Heart right ventricle (tissue), 16 donors: ENCODE measurements around the gene MIGA1. TPM values are rescaled to one million over a fixed set of nuclear protein-coding genes. Genes with fewer than 3 reads are reported as not detected.

Source experiments
- ATAC-seq, 8 donors: fragments of 200-7000 bp; cut with Tn5 transposase; one replicate each; pipeline ENCODE4 v1.9.1; 2020; ENCODE audit warnings: mild to moderate bottlenecking in 8 of 8, moderate library complexity in 8 of 8, moderate number of reproducible peaks in 1 of 8
- DNase-seq, 2 donors: peaks; one replicate each; pipeline ENCODE4 v3.0.0-alpha.2; 2020
- H3K27ac ChIP-seq, 10 donors: fragments of 200-600 bp; sonication (generic) in 2 of 10; one replicate each; pipeline versions ENCODE4 v1.5.0 to v1.8.0; 2020 to 2022; ENCODE audit warnings: mild to moderate bottlenecking in 3 of 10
- H3K27me3 ChIP-seq, 7 donors: fragments of 200-600 bp; one replicate each; pipeline ENCODE4 v1.8.0; 2021 to 2022; ENCODE audit warnings: mild to moderate bottlenecking in 2 of 7
- H3K36me3 ChIP-seq, 9 donors: fragments of 200-600 bp; sonication (generic) in 1 of 9; one replicate each; pipeline versions ENCODE4 v1.5.0 to v1.8.0; 2020 to 2022; ENCODE audit warnings: mild to moderate bottlenecking in 2 of 9
- H3K4me1 ChIP-seq, 9 donors: fragments of 200-600 bp; sonication (generic) in 1 of 9; one replicate each; pipeline versions ENCODE4 v1.5.0 to v1.8.0; 2020 to 2022; ENCODE audit warnings: mild to moderate bottlenecking in 4 of 9
- H3K4me3 ChIP-seq, 10 donors: fragments of 200-600 bp; sonication (generic) in 2 of 10; one replicate each; pipeline versions ENCODE4 v1.5.0 to v1.8.0; 2020 to 2022; ENCODE audit warnings: mild to moderate bottlenecking in 7 of 10, moderate library complexity in 2 of 10
- H3K9me3 ChIP-seq, 11 donors: fragments of 200-600 bp in 10 of 11; sonication (generic) in 2 of 11; one replicate each; pipeline versions ENCODE4 v1.5.0 to v1.8.0; 2013 to 2022; ENCODE audit warnings: mild to moderate bottlenecking in 2 of 11, control low read depth in 1 of 11, moderate library complexity in 1 of 11
- WGBS, 2 donors: extraction: QIAGEN DNeasy Blood & Tissue Kit; methylation state at CpG; one replicate each; pipeline ENCODE4 v1.1.7; 2013; ENCODE audit warnings: inconsistent platforms in 1 of 2; 5-methylcytosine and 5-hydroxymethylcytosine counted together
- intact Hi-C, 10 donors: fragments of 100-400 bp; cut with DNase I; formaldehyde crosslinking; loops; one replicate each; pipeline versions ENCODE4 v1.11.1 to v1.14.2; 2022
- polyA plus RNA-seq, 2 donors: library from polyadenylated mRNA; stranded (reverse); fragments of 200-250 nt; gene quantifications; one replicate each; pipeline ENCODE4 v1.2.3, GENCODE V29; 2013
- total RNA-seq, 10 donors: library from RNA; stranded (reverse); fragmentation: NEBNext Ultra II Directional in 3 of 10; extraction: Animal tissue kit (Norgen Biotek cat#: 25700) in 3 of 10; gene quantifications; one replicate each; pipeline versions ENCODE4 v1.2.1 to v1.2.4, GENCODE V29; 2021 to 2023
- TF ChIP-seq, protein P1 (sequence below), 9 donors: fragments of 200-600 bp; sonication (generic) in 2 of 9; IDR thresholded peaks; one replicate each; pipeline versions ENCODE4 v1.5.0 to v1.8.0; 2021 to 2022; ENCODE audit warnings: antibody characterized with exemption in 9 of 9, mild to moderate bottlenecking in 5 of 9, moderate library complexity in 1 of 9
- donor health status: Arrhythmogenic right ventricular cardiomyopathy.
- donor health status: ischemic (EF 13 %, LVEDD 7.1; RV severe dilation, severe dysfunction).
- donor health status: healthy with polysubstance abuse.
- donor health status: DM: no; HTN: yes; CAD: no.
- donor health status: DM: no; HTN: no; CAD: no.
- donor health status: ischemic (EF 25% LVEDD 6.9; RV normal size, moderate dysfunction).
- donor health status: ischemic (EF 25% LVEDD 5.7; RV mildly dilated, moderate dysfunction).
- donor health status: healthy.
- donor health status: DM: yes; HTN: yes; CAD: no.
- donor health status: Ischemic cardiomyopathy.
- donor health status: ischemic (EF 35%, LVEDD 5.7; RV mildly dilated, moderate dysfunction).
- donor health status: nonischemic (EF 11% LVEDD 7.7; RV severe dilation, severe dysfunction).
- donor health status: DM: yes; HTN: yes; CAD: no.
- donor health status: PGD.
- donor health status: ischemic (EF 29% LVEDD 5.4; RV normal size, mild dysfunction).
- donor health status: nonischemic (EF 23%, LVEDD 6.1; RV moderate dilation, normal function).

The MIGA1 gene
- total and polyA plus RNA-seq, 12 donors, result 2.4 to 14.8 (median 11.5) TPM

DNA sequence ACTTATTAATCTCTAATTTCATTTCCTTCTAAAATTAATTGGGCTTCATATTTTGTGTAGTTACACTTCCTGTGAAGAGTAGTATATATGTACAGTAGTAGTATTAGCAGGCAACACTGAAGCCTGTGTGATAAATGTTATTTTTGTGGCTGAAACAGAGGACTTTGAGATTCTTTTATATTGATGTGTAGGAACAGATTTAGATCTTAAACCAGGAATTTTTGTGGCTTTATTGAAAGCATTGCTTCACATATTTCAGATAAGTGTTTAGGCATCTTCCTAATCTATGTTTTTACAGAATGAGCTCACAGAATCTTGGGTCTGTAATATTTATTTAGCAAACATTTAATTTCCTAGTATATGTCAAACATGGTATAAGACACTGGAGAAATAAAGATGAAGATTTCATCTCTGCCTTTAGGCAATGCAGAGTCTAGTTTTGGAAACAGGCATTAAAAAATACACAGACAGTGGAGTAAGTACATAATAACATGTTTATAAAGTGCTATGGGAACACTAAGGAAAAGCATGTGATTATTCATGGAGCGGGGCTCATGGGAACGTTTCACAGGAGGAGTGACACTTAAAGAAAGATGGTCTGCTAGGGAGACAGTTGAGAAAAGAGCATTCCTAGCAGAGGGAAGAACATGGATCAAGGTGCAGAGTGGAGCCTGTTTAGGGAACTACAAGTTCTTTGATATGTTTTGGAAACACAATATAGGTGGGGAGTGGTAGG lies 52.7 kb downstream of the MIGA1 start:
- ATAC-seq, result peak; percentile 24 to 76 (median 43)
- no peak for DNase-seq
- Histone ChIP-seq H3K27ac (peak overlapping the region; percentile 73 to 97 (median 88)), H3K27me3 (no peaks in the 10 kb centered on the region), H3K36me3 (peaks cover 0 to 16% (median 0%) of the 10 kb centered on the region in 9 donors), H3K4me1 (peaks cover 3 to 69% (median 52%) of the 10 kb centered on the region in 9 donors), H3K4me3 (peak overlapping the region in 1 of 10 donors; percentile 1), H3K9me3 (no peaks in the 10 kb centered on the region)
- intact Hi-C loops, result loop anchor here in 7 of 10 donors (2.0 to 10.0 kb wide), 4 partner anchors 53 to 70 kb away; partner anchors contain the start of gene NEXN (in 7 of the 7)
- 16 to 32% methylated on average over 2 of the region's 2 CpGs for WGBS, 2 donors
- TF ChIP-seq, protein P1, sequence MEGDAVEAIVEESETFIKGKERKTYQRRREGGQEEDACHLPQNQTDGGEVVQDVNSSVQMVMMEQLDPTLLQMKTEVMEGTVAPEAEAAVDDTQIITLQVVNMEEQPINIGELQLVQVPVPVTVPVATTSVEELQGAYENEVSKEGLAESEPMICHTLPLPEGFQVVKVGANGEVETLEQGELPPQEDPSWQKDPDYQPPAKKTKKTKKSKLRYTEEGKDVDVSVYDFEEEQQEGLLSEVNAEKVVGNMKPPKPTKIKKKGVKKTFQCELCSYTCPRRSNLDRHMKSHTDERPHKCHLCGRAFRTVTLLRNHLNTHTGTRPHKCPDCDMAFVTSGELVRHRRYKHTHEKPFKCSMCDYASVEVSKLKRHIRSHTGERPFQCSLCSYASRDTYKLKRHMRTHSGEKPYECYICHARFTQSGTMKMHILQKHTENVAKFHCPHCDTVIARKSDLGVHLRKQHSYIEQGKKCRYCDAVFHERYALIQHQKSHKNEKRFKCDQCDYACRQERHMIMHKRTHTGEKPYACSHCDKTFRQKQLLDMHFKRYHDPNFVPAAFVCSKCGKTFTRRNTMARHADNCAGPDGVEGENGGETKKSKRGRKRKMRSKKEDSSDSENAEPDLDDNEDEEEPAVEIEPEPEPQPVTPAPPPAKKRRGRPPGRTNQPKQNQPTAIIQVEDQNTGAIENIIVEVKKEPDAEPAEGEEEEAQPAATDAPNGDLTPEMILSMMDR (IDR thresholded peaks at IDR 0.05), result no peak

DNA sequence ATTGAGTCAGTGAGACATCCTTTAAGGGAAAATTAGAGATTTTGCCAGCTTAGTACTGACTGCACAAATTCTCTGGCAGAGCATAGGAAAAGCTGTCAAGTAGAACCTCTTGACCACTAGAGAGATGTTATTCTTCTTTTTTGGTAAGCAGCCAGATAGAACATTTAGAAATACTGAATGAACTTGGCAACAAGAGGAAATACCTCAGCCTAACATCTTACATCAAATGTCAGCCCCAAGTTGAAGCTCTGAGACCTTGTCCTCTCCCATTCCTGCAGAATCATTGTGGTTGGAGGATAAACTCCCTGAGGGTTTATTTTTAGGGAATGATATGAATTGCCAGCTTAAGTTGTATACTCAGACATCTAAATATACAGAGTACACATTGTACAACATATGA lies 53.5 kb downstream of the MIGA1 start:
- Histone ChIP-seq H3K4me3 (peak overlapping the region in 1 of 10 donors; percentile 1), H3K27me3 (no peaks in the 10 kb centered on the region), H3K9me3 (no peaks in the 10 kb centered on the region), H3K27ac (peak overlapping the region; percentile 73 to 97 (median 88)), H3K4me1 (peaks cover 3 to 69% (median 52%) of the 10 kb centered on the region in 9 donors), H3K36me3 (peaks cover 0 to 10% (median 0%) of the 10 kb centered on the region in 9 donors)
- intact Hi-C loops, result loop anchor here in 8 of 10 donors (1.0 to 10.0 kb wide), 5 partner anchors 52 to 69 kb away; partner anchors contain the start of gene NEXN (in 7 of the 8)
- DNase-seq (no peak), ATAC-seq (peak; percentile 79 to 94 (median 84))
- TF ChIP-seq, protein P1 (IDR thresholded peaks at IDR 0.05), result no peak

DNA sequence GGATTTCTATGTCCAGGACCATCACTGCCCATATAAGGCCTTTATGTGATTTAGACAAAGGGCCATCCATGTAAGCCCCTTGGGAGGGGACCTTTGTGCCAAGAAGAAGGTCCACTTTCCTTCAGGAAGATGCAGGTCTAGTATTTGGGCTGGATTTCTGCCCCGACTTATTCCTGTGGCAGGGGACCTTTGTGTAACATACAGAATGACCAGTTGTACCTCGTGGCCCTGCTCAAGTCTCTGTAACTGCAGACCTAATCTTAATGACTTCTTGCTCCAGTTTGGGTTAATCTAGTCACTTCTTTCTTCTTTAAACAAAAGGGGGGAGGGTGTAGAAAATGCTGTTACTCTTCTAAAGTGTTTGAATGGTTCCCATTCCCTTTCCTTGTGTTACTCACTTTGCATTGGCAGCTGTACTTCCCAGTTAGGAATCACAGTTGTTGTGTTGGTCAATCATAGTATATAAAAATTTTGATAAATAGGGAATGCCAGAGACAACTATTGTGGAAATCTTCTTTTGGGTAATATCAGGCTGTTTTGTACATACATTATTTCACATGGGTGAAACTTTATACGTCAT lies 54.2 kb downstream of the MIGA1 start:
- WGBS, 2 donors, result 61 to 77% methylated on average over 3 of the region's 3 CpGs
- ATAC-seq (peak in 1 of 8 donors; percentile 2), DNase-seq (no peak)
- Histone ChIP-seq H3K36me3 (peaks cover 0 to 9% (median 0%) of the 10 kb centered on the region in 9 donors), H3K4me1 (peaks cover 3 to 72% (median 52%) of the 10 kb centered on the region in 9 donors), H3K4me3 (no peak overlapping the region), H3K27me3 (no peaks in the 10 kb centered on the region), H3K27ac (peak overlapping the region; percentile 73 to 97 (median 88)), H3K9me3 (no peaks in the 10 kb centered on the region)
- TF ChIP-seq, protein P1 (IDR thresholded peaks at IDR 0.05), result no peak
- intact Hi-C loops, result loop anchor here in 9 of 10 donors (1.0 to 10.0 kb wide), 6 partner anchors 51 to 69 kb away; partner anchors contain the start of gene NEXN (in 8 of the 9)

DNA sequence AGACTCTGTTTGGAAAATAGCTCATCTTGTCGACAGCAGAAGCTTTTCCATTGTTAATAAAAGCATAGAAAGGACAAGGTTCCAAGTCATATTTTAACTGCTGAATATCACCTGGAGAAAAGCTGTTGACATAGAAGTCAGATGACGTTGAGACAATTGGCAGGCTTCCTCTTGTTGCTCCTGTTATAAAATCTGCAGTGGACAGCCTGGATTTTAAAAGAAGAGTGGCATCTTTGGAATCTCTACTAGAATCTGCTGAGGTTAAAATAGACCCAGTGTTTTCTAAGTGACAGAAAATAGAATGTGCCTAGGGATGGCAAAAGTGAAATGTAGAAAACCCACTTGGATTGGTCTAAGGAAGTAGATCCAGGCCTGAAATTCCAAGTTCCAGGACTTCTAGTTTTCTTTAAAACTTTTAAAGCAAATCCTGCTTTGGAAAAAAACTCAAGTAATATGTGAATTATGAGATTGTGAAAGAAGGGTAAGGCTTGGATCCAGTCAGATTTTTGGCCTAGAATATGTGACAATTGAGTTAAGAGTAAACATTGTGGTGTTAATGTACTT lies 55.4 kb downstream of the MIGA1 start:
- TF ChIP-seq, protein P1 (IDR thresholded peaks at IDR 0.05), result no peak
- H3K27ac ChIP-seq, result peak overlapping the region; percentile 73 to 97 (median 88)
- DNase-seq (peak in 1 of 2 donors; percentile 52), ATAC-seq (peak in 6 of 8 donors; percentile 17 to 62 (median 47))
- WGBS, 2 donors, result 15 to 24% methylated on average over 2 of the region's 2 CpGs
- H3K4me3 ChIP-seq, result peak overlapping the region in 1 of 10 donors; percentile 2
- H3K9me3 ChIP-seq, result no peaks in the 10 kb centered on the region
- peaks cover 0 to 16% (median 0%) of the 10 kb centered on the region in 9 donors for H3K36me3 ChIP-seq
- no peaks in the 10 kb centered on the region for H3K27me3 ChIP-seq
- intact Hi-C loops, result loop anchor here in 5 of 10 donors (1.0 to 10.0 kb wide), 4 partner anchors 50 to 67 kb away; partner anchors contain the start of gene NEXN (in 4 of the 5)
- peaks cover 3 to 67% (median 46%) of the 10 kb centered on the region in 9 donors for H3K4me1 ChIP-seq
